OCI-LY7 (cell line): ENCODE results near the gene HIGD1C. TPM values are rescaled to one million over a fixed set of nuclear protein-coding genes. Genes with fewer than 3 reads are reported as not detected.

Experiments used
- BruUV-seq: library from RNA; stranded (reverse); fragments of 400-500 nt; replicated peaks from 2 replicates; lab custom pipeline; 2021; lab: Mats Ljungman, UMichigan
- CTCF ChIA-PET: fragments of 300-600 bp; sonication (Branson Sonifier 250); formaldehyde crosslinking; loops from one replicate; lab custom pipeline; 2022; ENCODE audit warnings: antibody characterized with exemption; ENCODE audit not compliant: unreplicated experiment; lab: Charles Lee
- POLR2A ChIA-PET: fragments of 300-600 bp; sonication (Branson Sonifier 250); formaldehyde crosslinking; loops from one replicate; lab custom pipeline; 2022; ENCODE audit warnings: antibody characterized with exemption; lab: Charles Lee
- DNase-seq: peaks from one replicate; pipeline ENCODE4 v3.0.0-alpha.2; 2015; ENCODE audit warnings: low spot score
- H2AFZ ChIP-seq: fragments of 200-600 bp; sonication (generic), shearing (Covaris generic); 2 replicates; pipeline ENCODE4 v1.6.1; 2014; ENCODE audit warnings: mild to moderate bottlenecking, antibody characterized with exemption, low read length, moderate library complexity
- H3K27ac ChIP-seq: fragments of 200-600 bp; sonication (generic); 2 replicates; pipeline ENCODE4 v1.5.1; 2014; ENCODE audit warnings: mixed run types, low read depth, mild to moderate bottlenecking, moderate library complexity, low read length, inconsistent platforms; ENCODE audit not compliant: poor library complexity, severe bottlenecking
- H3K36me3 ChIP-seq: fragments of 200-600 bp; sonication (generic); 2 replicates; pipeline ENCODE4 v1.6.1; 2014; ENCODE audit warnings: mild to moderate bottlenecking, antibody characterized with exemption, low read length, moderate library complexity, mixed read lengths; ENCODE audit not compliant: insufficient read depth
- H3K4me1 ChIP-seq: fragments of 200-600 bp; sonication (generic); 2 replicates; pipeline ENCODE4 v1.5.1; 2014; ENCODE audit warnings: mild to moderate bottlenecking, low read length; ENCODE audit not compliant: insufficient read depth, poor library complexity, severe bottlenecking
- H3K4me2 ChIP-seq: fragments of 200-600 bp; sonication (generic); 2 replicates; pipeline ENCODE4 v1.6.1; 2014; ENCODE audit warnings: mild to moderate bottlenecking, low read length
- H3K4me3 ChIP-seq: fragments of 200-600 bp; sonication (generic); 2 replicates; pipeline ENCODE4 v1.5.1; 2014; ENCODE audit warnings: mild to moderate bottlenecking, low read depth, low read length; ENCODE audit not compliant: poor library complexity, severe bottlenecking
- H3K79me2 ChIP-seq: fragments of 200-600 bp; sonication (generic); 2 replicates; pipeline ENCODE4 v1.6.1; 2016; ENCODE audit warnings: low read depth, mild to moderate bottlenecking, low read length, moderate library complexity, mixed read lengths; ENCODE audit not compliant: insufficient read depth
- H3K9me2 ChIP-seq: fragments of 200-600 bp; sonication (generic); 2 replicates; pipeline ENCODE4 v1.6.1; 2016; ENCODE audit warnings: mild to moderate bottlenecking, low read length, mixed read lengths; ENCODE audit not compliant: insufficient read depth
- H3K9me3 ChIP-seq: fragments of 200-600 bp; sonication (generic); 2 replicates; pipeline ENCODE4 v1.6.1; 2014; ENCODE audit warnings: mild to moderate bottlenecking, mixed run types, low read length, mixed read lengths
- H4K20me1 ChIP-seq: fragments of 200-600 bp; sonication (generic); 2 replicates; pipeline ENCODE4 v1.6.1; 2014; ENCODE audit warnings: mild to moderate bottlenecking, antibody characterized with exemption, low read length, moderate library complexity, mixed read lengths; ENCODE audit not compliant: insufficient read depth
- CTCF ChIP-seq: fragments of 200-600 bp; sonication (generic); conservative IDR thresholded peaks from 2 replicates; pipeline ENCODE4 v1.5.1; 2014; ENCODE audit warnings: mild to moderate bottlenecking, antibody characterized with exemption, low read length, moderate library complexity, mixed read lengths
- EZH2phosphoT487 ChIP-seq: fragments of 200-600 bp; sonication (generic); IDR thresholded peaks from 2 replicates; pipeline ENCODE4 v1.6.1; 2018; ENCODE audit warnings: low read depth, borderline replicate concordance, mild to moderate bottlenecking, mixed run types, antibody characterized with exemption, low read length, moderate library complexity, mixed read lengths
- intact Hi-C: fragments of 100-400 bp; cut with micrococcal nuclease; formaldehyde crosslinking; loops from one replicate; pipeline ENCODE4 v1.10.0; 2022; ENCODE audit not compliant: unreplicated experiment
- total RNA-seq, 2 experiments: library from RNA; depleted of rRNA in 1 of 2; stranded (reverse); fragments of >200 nt in 1 of 2; shearing (Covaris generic) in 1 of 2; gene quantifications; 2 replicates each; pipeline ENCODE4 v1.2.3, GENCODE V29; 2014 to 2022

The HIGD1C gene
- total RNA-seq, 2 experiments from 2014 or later: not detected

DNA sequence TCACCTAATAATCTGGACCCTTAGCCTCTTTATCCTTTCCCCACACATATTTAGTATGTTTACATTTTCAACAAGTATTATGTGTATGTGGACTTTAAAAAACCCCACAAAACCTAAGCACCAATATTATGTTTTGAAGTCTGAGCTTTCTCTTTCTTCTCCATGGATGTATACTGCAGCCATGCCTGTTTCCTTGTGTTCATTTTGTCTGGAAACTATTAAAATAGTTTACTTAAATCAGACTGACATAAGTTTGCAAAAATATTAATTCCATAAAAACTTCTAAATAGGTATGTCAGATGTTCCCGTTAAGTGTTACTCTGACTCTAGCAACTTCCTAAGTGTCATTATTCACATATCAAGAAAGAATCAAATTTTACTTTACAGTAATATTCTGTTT is 2.9 kb downstream of the HIGD1C start:
- no peak for DNase-seq
- intact Hi-C loops: no loop called here
- Histone ChIP-seq H3K4me1 (peaks cover 10% of the 10 kb centered on the region), H3K79me2 (no peaks in the 10 kb centered on the region), H3K9me3 (no peaks in the 10 kb centered on the region), H2AFZ (no peak overlapping the region), H3K36me3 (no peaks in the 10 kb centered on the region), H3K9me2 (no peaks in the 10 kb centered on the region), H4K20me1 (no peaks in the 10 kb centered on the region), H3K4me2 (no peak overlapping the region), H3K27ac (no peak overlapping the region), H3K4me3 (no peak overlapping the region)
- TF ChIP-seq CTCF (no peak), EZH2phosphoT487 (no peak)
- POLR2A ChIA-PET: interaction anchor here (0.6 kb wide), 1 partner anchor 262 kb away, joined by 3 read pairs; the partner anchor contains the start of gene POU6F1
- no TSS peak for BruUV-seq
- CTCF ChIA-PET: no interaction called here

- ChIA-PET CTCF (no interaction called here), POLR2A (interaction anchor here (0.6 kb wide), 1 partner anchor 262 kb away, joined by 3 read pairs; the partner anchor contains the start of gene POU6F1)
- TF ChIP-seq CTCF: no peak
- TF ChIP-seq EZH2phosphoT487: no peak
- no peak overlapping the region for H3K27ac ChIP-seq
- H4K20me1 ChIP-seq: no peaks in the 10 kb centered on the region
- no peak overlapping the region for H2AFZ ChIP-seq
- no peaks in the 10 kb centered on the region for H3K9me2 ChIP-seq
- H3K4me1 ChIP-seq: peaks cover 12% of the 10 kb centered on the region
- no peaks in the 10 kb centered on the region for H3K79me2 ChIP-seq
- no peaks in the 10 kb centered on the region for H3K9me3 ChIP-seq
- DNase-seq: no peak
- H3K4me3 ChIP-seq: no peak overlapping the region
- BruUV-seq: no TSS peak
- H3K4me2 ChIP-seq: no peak overlapping the region
- intact Hi-C loops: no loop called here
- H3K36me3 ChIP-seq: no peaks in the 10 kb centered on the region
Measured at GRCh38 chr12:50955697-50956096, 3.4 kb downstream of the HIGD1C start.

DNA sequence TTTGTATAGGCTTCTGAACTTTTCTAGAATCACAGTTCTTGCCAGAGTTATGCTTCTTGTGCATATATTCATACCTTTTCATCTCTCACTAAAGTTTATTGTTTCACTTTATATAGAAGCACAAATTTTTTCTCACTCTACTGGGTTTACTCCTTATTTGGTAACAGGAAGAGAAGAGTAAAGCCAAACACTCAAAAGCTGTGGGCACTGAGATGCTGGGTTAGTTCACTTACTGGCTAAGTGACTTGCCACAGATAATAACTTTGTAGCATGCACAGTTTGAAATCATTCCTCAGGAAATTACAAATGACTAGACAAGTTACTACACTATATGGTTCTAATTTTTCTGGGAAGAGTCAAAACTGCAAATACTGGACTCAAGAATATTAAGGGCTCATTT is 7.8 kb downstream of the HIGD1C start:
- no peak overlapping the region for H3K27ac ChIP-seq
- no peaks in the 10 kb centered on the region for H4K20me1 ChIP-seq
- H3K36me3 ChIP-seq: no peaks in the 10 kb centered on the region
- 0 out of 2 replicates have a peak overlapping the region, but pooled peaks have one; percentile 31 for H3K4me2 ChIP-seq
- BruUV-seq: no TSS peak
- DNase-seq: peak; percentile 11
- no peaks in the 10 kb centered on the region for H3K79me2 ChIP-seq
- H3K9me2 ChIP-seq: no peaks in the 10 kb centered on the region
- no peak overlapping the region for H3K4me3 ChIP-seq
- H2AFZ ChIP-seq: no peak overlapping the region
- H3K4me1 ChIP-seq: peaks cover 12% of the 10 kb centered on the region
- POLR2A ChIA-PET: interaction anchor here (1.1 to 1.5 kb wide), 2 partner anchors 36 to 511 kb away, joined by 3 read pairs; a partner anchor contains a TSS
- TF ChIP-seq CTCF (no peak), EZH2phosphoT487 (no peak)
- CTCF ChIA-PET: no interaction called here
- H3K9me3 ChIP-seq: no peaks in the 10 kb centered on the region
- intact Hi-C loops: no loop called here
